Mesodermal cell (in vitro differentiated cells): ENCODE measurements around the gene SLC6A4.
"Not testable (repeated sequence)": the region's sequence is repeated elsewhere in the genome, so short reads cannot be mapped to it uniquely, and the experiment has no call there.

Experiments used
- H3K27ac ChIP-seq: 2 replicates; pipeline ENCODE4 v1.7.0; 2013; ENCODE audit warnings: mild to moderate bottlenecking, low read depth, low read length, moderate library complexity; ENCODE audit not compliant: severe bottlenecking
- H3K36me3 ChIP-seq: 2 replicates; pipeline ENCODE4 v1.7.1; 2013; ENCODE audit warnings: mild to moderate bottlenecking, low read length, moderate library complexity; ENCODE audit not compliant: control insufficient read depth, insufficient read depth
- H3K4me1 ChIP-seq: one replicate; pipeline ENCODE4 v1.7.1; 2013; ENCODE audit warnings: mild to moderate bottlenecking, low read length; ENCODE audit not compliant: insufficient read depth, control insufficient read depth, poor library complexity, severe bottlenecking
- H3K4me3 ChIP-seq: 2 replicates; pipeline ENCODE4 v1.7.0; 2013; ENCODE audit warnings: low read length, control low read depth, mild to moderate bottlenecking; ENCODE audit not compliant: insufficient read depth, poor library complexity, severe bottlenecking; ENCODE audit errors: extremely low read depth
- H3K9me3 ChIP-seq: 2 replicates; pipeline ENCODE4 v1.7.1; 2013; ENCODE audit warnings: mild to moderate bottlenecking, low read length, moderate library complexity; ENCODE audit not compliant: control insufficient read depth
- WGBS, 2 experiments: methylation state at CpG; one replicate each; pipeline ENCODE4 v1.1.5; 2013; ENCODE audit warnings: missing lambda C conversion rate in 2 of 2; ENCODE audit not compliant: insufficient coverage in 2 of 2; 5-methylcytosine and 5-hydroxymethylcytosine counted together

The SLC6A4 gene

DNA sequence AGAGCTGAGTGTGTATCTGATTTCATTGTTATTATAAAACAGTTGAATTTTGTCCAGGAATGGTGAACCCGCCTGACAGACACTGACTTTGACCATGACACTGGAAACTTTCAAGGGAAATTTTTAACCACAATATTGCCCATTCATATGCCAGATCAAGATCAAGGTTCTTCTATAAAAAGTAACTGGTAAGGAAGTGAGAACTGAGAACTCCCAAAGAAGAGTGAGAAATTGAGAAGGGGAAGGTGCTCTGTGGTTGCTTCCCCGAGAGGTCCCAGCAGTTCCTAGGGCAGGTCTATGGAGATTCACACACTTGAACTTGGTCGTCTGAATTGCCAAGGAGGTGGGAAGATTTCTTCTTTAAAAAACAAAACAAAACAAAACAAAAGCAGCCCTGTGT is 27.3 kb downstream of the SLC6A4 start:
- Histone ChIP-seq H3K9me3 (no peaks in the 10 kb centered on the region), H3K27ac (no peak overlapping the region), H3K4me3 (no peak overlapping the region), H3K4me1 (peaks cover 8% of the 10 kb centered on the region), H3K36me3 (no peaks in the 10 kb centered on the region)
- 86 to 100% methylated on average over 1 of the region's 3 CpGs for WGBS, 2 experiments

DNA sequence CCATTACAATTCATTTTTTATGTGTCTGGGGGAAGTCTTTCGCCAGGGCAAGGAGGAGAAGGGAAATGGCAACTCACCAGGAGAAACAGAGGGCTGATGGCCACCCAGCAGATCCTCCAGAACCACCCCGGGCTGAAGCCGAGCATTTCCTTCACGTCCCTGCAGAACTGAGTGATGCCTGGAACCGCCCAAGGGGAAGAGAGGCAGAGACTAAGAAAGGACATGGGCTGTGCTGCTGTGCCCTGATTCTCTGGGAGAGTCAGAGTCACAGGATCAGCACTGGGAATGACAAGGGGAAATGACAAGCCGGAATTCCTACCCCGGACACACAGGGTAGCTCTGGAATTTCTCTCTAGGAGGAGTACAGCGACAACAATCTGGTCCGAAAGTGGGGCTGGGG is 27.8 kb downstream of the SLC6A4 start:
- WGBS, 2 experiments = 88 to 90% methylated on average over 8 of the region's 9 CpGs
- H3K4me3 ChIP-seq = no peak overlapping the region
- H3K9me3 ChIP-seq = no peaks in the 10 kb centered on the region
- no peak overlapping the region for H3K27ac ChIP-seq
- H3K36me3 ChIP-seq = no peaks in the 10 kb centered on the region
- H3K4me1 ChIP-seq = peaks cover 8% of the 10 kb centered on the region

DNA sequence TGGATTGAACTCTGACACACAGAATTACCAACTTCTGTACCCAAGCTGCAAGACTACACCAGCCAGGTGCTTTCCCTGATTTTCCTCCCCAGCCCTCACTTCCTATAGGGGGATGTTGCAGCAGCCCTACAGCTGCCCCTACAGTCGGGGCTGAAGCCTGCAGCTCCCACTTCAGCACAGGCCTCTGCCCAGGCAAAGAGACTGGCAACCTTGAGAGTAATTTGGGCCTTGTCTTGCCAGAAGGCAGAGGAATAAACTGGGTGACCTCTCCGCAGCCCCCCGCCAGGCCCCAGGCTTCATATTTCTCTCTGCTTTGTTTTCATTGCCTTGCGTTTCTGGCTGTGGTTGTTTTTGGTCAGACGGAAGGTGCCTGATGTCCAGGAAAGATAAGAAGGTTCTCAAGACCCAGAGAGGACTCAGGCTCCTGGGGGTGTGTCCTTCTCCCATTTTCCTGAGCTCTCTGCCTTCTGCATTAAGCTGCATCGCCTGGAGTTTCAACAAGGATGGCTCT is 32.0 kb downstream of the SLC6A4 start:
- Histone ChIP-seq H3K27ac (no peak overlapping the region), H3K36me3 (no peaks in the 10 kb centered on the region), H3K9me3 (no peaks in the 10 kb centered on the region), H3K4me3 (no peak overlapping the region), H3K4me1 (peaks cover 8% of the 10 kb centered on the region)
- WGBS, 2 experiments = 84 to 92% methylated on average over 5 of the region's 6 CpGs

DNA sequence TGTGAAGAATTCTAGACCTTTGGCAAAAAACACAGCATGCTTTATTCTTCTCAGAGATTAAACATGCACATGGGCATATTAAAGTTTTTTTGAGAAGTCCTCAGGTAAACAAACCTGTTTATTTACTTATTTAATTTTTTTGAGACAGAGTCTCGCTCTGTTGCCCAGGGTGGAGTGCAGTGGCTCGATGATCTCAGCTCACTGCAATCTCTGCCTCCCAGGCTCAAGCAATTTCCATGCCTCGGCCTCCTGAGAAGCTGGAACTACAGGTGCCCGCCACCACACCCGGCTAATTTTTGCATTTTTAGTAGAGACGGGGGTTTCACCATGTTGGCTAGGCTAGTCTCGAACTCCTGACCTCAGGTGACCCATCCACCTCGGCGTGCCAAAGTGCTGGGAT is 34.8 kb downstream of the SLC6A4 start:
- not testable (repeated sequence) for H3K27ac ChIP-seq, H3K4me3 ChIP-seq, H3K36me3 ChIP-seq, H3K4me1 ChIP-seq, H3K9me3 ChIP-seq
- WGBS, 2 experiments = 95% methylated on average over 8 of the region's 9 CpGs

DNA sequence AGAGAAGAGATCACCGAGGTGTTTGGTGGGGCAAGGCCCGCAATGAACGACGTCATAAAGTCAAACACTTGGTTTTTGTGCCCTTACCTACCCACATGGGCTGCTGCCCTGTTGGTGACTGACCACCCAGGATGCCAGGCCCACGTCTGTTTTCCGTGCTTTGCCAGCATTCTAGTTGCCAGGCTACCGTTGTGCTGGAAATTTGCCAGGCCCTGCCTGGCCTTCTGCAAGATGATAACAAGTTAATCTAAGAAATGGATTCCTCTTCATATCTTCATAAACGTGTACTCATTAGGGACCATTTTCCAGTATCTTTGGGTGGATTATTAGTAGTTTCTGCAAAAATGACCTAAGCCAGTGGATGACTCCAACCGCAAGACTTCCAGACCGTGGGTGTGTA is 35.4 kb downstream of the SLC6A4 start:
- H3K4me1 ChIP-seq = peaks cover 5% of the 10 kb centered on the region
- 95 to 99% methylated on average over 6 to 7 of the region's 10 CpGs for WGBS, 2 experiments
- no peaks in the 10 kb centered on the region for H3K9me3 ChIP-seq
- H3K36me3 ChIP-seq = no peaks in the 10 kb centered on the region
- no peak overlapping the region for H3K4me3 ChIP-seq
- no peak overlapping the region for H3K27ac ChIP-seq

DNA sequence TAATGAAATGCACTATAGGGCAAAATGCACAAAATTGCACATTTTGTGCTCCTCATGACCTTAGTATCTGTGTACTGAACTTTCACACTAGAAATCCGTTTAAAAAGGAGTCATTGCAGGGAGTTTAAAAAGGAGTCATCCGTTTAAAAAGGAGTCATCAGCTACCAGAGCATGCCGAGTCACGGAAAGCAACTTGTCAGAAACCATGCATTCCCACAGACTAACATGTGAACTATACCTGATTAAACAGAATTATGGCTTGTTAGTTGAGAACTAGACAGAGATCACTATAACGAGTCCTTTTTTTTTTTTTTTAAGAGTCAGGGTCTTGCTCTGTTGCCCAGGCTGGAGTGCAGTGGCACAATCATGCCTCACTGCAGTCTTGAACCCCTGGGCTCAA is 35.9 kb downstream of the SLC6A4 start:
- Histone ChIP-seq H3K9me3 (no peaks in the 10 kb centered on the region), H3K4me3 (no peak overlapping the region), H3K4me1 (peaks cover 5% of the 10 kb centered on the region), H3K36me3 (no peaks in the 10 kb centered on the region), H3K27ac (no peak overlapping the region)
- 59 to 69% methylated on average over 2 to 3 of the region's 5 CpGs for WGBS, 2 experiments

DNA sequence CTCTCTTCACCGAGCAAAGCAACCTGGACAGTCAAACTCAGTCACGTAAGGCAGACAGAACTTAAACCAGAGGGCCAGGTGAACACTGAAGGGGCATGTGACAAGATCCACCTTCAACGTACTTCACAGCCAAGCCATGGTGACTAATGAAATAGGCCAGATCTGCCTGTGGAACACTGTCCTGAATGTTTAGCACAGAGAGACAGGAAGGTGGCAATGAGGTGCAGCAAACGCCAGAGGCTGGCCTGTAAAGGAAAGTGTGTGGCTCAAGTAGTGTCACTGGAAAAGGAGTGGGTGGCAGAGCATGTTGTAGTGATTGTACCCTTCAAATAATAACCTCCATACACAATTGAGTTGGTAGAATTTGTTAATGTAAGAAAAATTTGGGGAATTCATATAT is 38.1 kb downstream of the SLC6A4 start:
- no peaks in the 10 kb centered on the region for H3K4me1 ChIP-seq
- H3K4me3 ChIP-seq = no peak overlapping the region
- no peaks in the 10 kb centered on the region for H3K36me3 ChIP-seq
- no peaks in the 10 kb centered on the region for H3K9me3 ChIP-seq
- no peak overlapping the region for H3K27ac ChIP-seq
- WGBS, 2 experiments = 93 to 100% methylated on average over 3 to 4 of the region's 4 CpGs

DNA sequence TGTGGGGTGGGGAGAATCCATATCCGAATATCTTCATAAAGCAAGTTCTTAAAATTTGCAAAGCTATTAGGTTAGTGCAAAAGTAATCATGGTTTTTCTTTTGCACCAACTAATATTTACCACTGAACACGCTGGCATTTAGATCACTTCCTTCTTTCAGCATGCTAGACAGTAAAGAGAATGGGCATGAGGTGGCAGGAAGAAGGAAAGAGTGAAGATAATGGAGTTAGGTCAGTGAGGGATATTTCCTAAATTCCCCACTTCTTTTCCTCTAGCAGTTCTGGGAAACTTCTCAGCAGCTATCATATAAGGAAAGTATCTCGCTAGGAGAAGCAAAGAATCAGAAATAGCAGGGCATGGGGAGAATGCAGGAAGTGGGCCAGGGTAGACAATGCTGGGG is 39.0 kb downstream of the SLC6A4 start:
- Histone ChIP-seq H3K9me3 (no peaks in the 10 kb centered on the region), H3K4me1 (no peaks in the 10 kb centered on the region), H3K27ac (no peak overlapping the region), H3K36me3 (no peaks in the 10 kb centered on the region), H3K4me3 (no peak overlapping the region)
- 67% methylated on average over 1 of the region's 3 CpGs; no CpG with 5 or more reads in 1 of the 2 experiments for WGBS, 2 experiments

DNA sequence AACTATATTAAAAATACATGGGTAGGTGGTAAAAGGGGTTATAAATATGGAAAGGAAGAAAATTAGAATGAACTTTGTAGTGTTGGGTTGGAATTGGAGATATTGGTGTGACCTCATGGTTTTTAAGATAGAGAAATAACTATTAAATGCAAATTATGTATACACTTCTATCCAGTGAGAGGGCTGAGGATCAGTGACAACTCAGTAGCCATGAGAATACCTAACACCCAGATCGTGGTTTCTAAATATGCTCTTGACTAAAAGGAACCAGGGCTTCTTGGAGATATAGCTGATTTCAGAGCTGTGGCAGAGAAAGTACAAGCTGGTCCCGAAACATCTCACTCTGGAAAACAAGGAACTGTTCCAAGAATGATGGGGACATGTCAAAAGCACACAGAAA is 44.4 kb downstream of the SLC6A4 start:
- 93% methylated on average over 1 to 2 of the region's 2 CpGs for WGBS, 2 experiments
- H3K36me3 ChIP-seq = peaks cover 8% of the 10 kb centered on the region
- H3K27ac ChIP-seq = no peak overlapping the region
- no peak overlapping the region for H3K4me3 ChIP-seq
- H3K4me1 ChIP-seq = no peaks in the 10 kb centered on the region
- no peaks in the 10 kb centered on the region for H3K9me3 ChIP-seq

DNA sequence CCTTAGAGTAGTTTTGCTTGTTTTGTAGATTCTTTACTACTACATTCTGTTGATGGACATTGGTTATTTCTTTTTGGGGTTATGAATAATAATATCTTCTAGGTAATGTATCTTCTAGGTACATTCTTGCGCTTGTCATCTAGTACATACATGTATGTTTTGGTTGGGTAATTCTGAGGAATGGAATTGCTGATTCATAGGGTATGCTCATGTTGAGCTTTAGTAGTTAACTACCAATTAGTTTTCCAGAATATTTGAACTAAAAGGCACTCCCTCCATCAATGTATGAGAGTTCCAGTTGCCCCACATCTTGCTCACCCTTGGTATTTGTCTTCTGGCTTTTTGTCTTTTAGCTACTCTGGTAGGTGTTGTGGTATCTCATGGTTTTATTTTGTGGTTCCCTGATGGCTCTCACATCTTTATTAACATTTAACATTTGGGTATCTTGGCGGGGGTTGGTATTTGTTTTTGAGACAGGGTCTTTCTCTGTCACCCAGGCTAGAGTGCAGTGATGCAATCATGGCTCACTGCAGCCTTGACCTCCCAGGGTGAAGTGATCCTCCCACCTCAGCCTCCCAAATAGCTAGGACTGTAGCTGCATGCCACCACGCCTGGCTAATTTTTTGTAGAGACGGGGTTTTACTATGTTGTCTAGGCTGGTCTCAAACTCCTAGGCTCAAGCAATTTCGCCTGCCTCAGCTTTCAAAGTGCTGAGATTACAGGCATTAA is 47.1 kb downstream of the SLC6A4 start:
- 92% methylated on average over 2 of the region's 5 CpGs; no CpG with 5 or more reads in 1 of the 2 experiments for WGBS, 2 experiments
- Histone ChIP-seq H3K4me1 (no peaks in the 10 kb centered on the region), H3K4me3 (no peak overlapping the region), H3K27ac (no peak overlapping the region), H3K36me3 (peaks cover 35% of the 10 kb centered on the region), H3K9me3 (no peaks in the 10 kb centered on the region)

DNA sequence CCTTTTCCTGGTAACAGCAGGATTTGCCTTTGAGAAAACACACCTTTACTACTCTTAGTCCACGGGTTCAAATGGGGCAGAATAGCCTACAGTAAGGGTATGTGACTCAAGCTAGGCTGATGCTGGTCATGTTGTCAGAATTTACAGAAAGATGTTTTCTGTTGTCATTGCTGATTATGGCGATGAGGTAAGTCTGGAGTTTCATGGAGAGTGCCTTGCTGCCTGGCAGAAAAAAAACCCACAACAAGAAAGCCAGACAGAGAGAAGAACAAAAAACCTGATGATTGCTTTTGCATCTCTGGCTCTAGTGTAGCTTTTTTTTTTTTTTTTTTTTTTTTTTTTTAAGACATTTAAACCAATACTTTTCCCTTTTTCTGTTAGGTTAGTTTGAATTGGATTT is 47.9 kb downstream of the SLC6A4 start:
- Histone ChIP-seq H3K36me3 (peaks cover 43% of the 10 kb centered on the region), H3K4me3 (no peak overlapping the region), H3K4me1 (no peaks in the 10 kb centered on the region), H3K9me3 (no peaks in the 10 kb centered on the region), H3K27ac (no peak overlapping the region)
- 100% methylated on average over 1 of the region's 2 CpGs for WGBS, 2 experiments
